AG04449 (cell line): ENCODE data around the gene HOXA9.

Source experiments
- CTCF ChIA-PET: fragments of 350-600 bp; formaldehyde crosslinking; extraction: SDS; loops from one replicate; lab custom pipeline; 2021; ENCODE audit warnings: antibody characterized with exemption; lab: Yijun Ruan, JAX
- POLR2A ChIA-PET: fragments of 400-600, 350-600 bp; formaldehyde crosslinking; extraction: SDS; loops from one replicate; lab custom pipeline; 2020; ENCODE audit warnings: antibody characterized with exemption, inconsistent platforms; lab: Yijun Ruan, JAX
- DNase-seq: peaks from one replicate; pipeline ENCODE4 v3.0.0-alpha.2; 2010; ENCODE audit warnings: low read depth, low spot score
- H3K4me3 ChIP-seq: 2 replicates; pipeline ENCODE4 v1.5.1; 2011; ENCODE audit warnings: low read depth, mild to moderate bottlenecking, control low read depth, low read length
- TF ChIP-seq, protein P1 (sequence below): IDR thresholded peaks from one replicate; pipeline ENCODE4 v1.5.1; 2011; ENCODE audit warnings: mild to moderate bottlenecking, moderate library complexity, low read length, control low read depth, inconsistent platforms; ENCODE audit not compliant: insufficient read depth; ENCODE audit errors: missing control alignments

The HOXA9 gene

DNA sequence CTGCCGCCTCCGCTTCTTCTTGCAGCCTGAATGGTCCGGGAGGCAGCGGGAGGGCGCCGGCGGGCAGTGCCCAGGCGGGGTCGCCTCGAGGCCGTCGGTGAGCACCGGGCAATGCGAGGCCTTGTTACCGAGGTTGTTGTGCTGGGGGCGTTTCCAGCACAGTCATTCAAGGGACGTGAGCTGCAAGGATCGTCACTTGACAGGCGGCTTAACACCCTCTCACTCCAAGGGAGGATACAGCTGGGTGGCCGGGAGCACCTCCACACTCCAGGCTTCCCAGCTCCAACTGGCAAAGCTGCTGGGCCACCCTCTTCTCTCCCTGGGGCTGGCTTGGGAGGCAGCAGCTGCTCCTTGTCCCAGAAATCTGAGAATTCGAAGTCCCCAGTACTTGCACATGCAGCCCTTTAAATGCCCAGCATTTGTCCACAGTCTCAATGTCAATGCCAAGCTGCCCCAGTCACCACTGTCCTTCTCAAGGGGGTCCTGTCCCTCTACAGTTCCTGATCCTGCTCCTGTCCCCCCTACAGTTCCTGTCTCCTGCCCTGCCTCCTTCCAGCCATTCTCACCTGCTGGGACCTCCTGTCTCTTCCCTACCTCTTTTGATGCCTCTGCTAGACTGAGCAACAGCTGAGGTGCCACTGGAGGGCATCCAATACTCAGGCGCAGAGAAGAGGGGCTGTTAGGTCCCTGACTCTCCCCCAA, 24.1 kb upstream of the HOXA9 start:
- CTCF ChIA-PET, result interaction anchor here (1.2 to 2.4 kb wide), 5 partner anchors 8 to 888 kb away, joined by 3 to 11 read pairs (median 6); partner anchors contain the start of gene HOXA13

DNA sequence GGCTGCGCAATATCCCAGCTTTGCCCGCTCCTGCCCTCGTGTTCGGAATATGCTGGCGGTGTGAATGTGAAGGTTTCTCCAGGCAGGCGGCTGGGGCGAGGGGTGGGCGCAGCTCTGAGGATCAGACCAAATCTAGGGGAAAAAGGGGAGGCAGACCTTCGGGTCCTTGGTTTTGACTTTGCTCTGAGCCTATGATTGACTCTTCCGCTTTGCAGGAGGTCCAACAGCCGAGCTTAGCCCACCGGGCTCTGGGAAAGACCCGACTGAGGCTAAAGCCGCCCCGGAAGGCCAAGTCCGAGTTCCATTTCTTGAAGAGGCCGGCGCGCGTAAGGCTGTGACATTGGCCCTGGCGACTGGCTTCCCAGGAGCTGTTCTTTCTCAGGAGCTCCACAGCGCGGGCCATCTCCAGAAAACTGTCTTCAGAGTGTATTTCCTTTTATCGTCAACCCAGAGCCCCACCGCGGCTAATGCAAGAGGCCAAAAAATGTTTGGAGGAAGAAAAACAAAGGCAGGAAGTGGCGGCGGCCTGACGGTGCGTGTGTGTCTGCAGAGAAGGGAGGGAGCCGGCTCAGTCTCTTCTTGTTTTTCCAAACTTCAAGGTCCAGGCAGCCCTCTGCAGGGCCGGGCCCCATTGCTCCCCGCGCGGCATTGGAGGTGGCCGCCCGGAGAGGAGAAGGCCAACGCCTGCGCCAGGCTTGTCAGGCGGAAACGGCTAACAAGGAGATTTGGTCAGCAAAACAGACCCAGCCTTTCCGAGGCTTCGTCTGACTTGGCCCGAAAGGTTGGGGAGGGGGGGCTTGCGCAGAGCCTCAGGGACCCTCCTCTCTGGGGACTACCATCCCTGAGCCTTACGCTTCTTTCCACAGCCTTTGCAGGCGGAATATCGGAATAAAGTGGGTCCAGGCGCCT, 23.3 kb upstream of the HOXA9 start:
- TF ChIP-seq, protein P1, sequence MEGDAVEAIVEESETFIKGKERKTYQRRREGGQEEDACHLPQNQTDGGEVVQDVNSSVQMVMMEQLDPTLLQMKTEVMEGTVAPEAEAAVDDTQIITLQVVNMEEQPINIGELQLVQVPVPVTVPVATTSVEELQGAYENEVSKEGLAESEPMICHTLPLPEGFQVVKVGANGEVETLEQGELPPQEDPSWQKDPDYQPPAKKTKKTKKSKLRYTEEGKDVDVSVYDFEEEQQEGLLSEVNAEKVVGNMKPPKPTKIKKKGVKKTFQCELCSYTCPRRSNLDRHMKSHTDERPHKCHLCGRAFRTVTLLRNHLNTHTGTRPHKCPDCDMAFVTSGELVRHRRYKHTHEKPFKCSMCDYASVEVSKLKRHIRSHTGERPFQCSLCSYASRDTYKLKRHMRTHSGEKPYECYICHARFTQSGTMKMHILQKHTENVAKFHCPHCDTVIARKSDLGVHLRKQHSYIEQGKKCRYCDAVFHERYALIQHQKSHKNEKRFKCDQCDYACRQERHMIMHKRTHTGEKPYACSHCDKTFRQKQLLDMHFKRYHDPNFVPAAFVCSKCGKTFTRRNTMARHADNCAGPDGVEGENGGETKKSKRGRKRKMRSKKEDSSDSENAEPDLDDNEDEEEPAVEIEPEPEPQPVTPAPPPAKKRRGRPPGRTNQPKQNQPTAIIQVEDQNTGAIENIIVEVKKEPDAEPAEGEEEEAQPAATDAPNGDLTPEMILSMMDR, result no peak
- DNase-seq, result no peak
- ChIA-PET CTCF (interaction anchor here (1.8 to 2.4 kb wide), 2 partner anchors 10 kb away, joined by 7 to 10 read pairs; no protein-coding TSS in a partner anchor), POLR2A (no interaction called here)
- no peak overlapping the region for H3K4me3 ChIP-seq

More for the DNA sequence above, 24.1 kb upstream of the HOXA9 start:
- no peak overlapping the region for H3K4me3 ChIP-seq
- no peak for DNase-seq
- TF ChIP-seq, protein P1, result no peak
- POLR2A ChIA-PET, result no interaction called here

DNA sequence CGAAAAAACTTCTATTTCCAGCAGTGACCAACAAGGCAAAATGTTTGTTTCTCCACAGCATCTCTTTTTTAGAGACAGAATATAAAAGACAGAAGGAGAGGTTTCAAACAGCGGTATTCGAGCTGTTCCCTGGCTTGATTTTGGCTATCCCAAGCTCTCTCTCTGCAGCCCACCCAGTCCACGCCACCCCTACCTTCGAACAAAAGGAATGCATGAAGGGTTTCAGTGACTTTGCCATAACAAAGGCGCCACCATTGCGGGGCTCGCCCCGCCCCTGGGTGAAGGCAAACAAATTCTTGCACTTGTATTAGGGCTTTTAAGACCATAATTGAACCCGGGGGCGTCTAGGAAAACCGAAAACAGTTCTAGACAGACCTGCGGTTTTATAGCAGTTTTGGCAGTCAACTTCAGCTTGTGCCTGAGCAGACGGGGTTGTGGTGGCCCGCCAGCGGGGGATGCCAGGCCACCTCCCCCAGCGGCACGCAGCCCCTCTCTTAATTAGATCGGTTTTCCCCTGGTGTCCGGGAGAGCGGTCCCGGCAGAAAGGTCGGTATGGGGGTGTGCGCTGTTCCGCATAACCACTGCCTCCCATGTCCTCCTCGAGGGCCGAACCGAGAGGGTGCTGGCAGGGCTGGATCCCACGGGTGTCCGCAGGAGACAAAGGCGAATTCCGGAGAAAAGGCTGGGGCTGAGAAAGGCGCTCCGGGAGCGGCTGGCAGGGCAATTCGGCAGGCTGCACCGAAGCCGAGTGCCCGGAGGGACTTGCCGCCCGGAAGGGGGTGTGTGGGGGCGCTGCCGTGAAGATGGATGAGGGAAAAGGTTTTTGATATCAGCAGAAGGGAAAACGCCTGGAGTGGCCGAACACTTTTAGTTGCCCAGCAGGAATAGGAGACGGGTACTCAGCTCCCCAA, 22.4 kb upstream of the HOXA9 start:
- CTCF ChIA-PET, result interaction anchor here (1.0 to 3.5 kb wide), 6 partner anchors 8 to 874 kb away, joined by 3 to 51 read pairs (median 8); no protein-coding TSS in a partner anchor
- TF ChIP-seq, protein P1, result no peak
- no peak for DNase-seq
- no peak overlapping the region for H3K4me3 ChIP-seq
- POLR2A ChIA-PET, result no interaction called here

DNA sequence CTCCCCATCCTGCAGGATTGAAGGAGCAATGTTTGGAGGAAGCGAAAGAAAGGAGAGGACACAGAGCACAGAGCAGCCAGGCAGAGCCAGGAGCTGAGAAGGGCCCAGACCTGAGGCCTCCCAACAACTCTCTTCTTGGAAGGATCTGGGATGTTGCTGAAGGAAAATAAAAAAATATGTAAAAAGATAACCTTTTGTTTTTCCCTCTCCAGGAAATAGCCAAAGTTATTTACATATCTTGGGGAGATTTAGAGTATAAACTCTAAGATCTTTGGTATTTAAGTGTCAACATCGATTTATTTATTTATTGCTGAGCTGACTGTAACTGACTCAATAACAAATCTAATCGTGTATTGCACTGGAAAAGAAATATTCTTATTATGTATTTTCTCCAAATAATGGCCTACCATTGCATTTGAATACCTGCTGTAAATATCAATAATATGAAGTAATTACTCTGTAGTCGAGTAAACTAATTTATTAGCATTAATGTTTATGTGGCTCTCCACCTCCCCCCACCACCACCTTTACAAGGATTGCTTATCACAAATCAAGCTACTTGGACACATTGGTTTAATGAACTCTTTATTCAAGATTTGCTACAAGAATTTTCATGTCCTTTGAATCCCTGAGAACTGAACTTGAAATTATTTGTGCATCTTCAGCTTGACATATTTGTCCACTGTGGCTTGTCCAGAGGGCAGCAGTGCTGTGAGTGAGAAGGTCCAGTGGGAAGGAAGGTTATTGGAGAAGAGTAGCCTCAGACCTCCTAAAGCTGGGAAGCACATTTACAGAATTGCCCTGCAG, 21.5 kb upstream of the HOXA9 start:
- H3K4me3 ChIP-seq, result no peak overlapping the region
- ChIA-PET CTCF (interaction anchor here (1.0 to 3.5 kb wide), 7 partner anchors 8 to 875 kb away, joined by 3 to 51 read pairs (median 7); no protein-coding TSS in a partner anchor), POLR2A (no interaction called here)
- TF ChIP-seq, protein P1, result no peak
- no peak for DNase-seq
